GM21619 (cell line): ENCODE measurements around the gene TMEM217.
A peak's percentile ranks its signal among the peaks of the same experiment; 100 is the strongest.

Experiments used
- ATAC-seq: cut with Tn5 transposase; IDR thresholded peaks from one replicate; pipeline ENCODE4 v1.9.1; 2021; ENCODE audit not compliant: unreplicated experiment

The TMEM217 gene

DNA sequence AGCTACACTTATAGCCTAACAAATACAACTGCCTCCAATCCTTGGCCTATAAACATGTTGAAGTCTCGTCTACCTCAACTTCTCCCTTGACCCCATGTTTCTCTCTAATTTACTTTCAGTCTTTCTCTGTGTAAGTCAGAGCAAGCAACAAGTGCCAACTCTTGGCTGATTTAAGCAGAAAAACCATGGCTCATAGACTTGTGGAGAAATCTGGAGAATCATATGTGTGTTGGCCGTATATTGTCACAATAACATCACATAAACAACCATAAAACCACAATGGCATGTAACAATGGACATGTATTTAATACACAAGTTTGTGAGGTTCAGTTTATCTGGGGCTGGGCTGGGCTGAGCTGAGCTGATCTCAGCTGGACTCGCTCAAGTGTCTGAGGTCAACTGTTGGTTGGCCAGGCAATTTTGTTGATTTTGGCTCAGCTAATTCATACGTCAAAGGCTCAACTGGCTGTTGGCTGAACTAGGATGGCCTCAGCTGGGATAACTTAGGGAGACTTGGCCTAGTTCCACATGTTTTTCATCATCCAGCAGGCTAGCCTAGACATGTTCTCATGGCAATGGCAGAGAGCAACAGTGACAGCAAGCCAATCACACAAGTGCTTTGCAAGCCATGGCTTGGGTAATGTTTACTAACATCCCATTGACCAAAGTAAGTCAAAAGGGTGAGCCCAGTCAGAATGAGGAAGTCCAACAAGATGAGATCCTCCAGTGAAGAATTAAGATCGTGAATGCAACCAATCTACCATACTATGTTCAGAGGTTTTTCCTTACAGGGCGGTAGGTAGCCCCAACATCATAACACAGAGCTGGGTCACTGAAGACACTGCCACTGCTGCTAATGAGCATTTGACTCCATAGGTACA lies 13.3 kb downstream of the TMEM217 start:
- ATAC-seq, result no peak

DNA sequence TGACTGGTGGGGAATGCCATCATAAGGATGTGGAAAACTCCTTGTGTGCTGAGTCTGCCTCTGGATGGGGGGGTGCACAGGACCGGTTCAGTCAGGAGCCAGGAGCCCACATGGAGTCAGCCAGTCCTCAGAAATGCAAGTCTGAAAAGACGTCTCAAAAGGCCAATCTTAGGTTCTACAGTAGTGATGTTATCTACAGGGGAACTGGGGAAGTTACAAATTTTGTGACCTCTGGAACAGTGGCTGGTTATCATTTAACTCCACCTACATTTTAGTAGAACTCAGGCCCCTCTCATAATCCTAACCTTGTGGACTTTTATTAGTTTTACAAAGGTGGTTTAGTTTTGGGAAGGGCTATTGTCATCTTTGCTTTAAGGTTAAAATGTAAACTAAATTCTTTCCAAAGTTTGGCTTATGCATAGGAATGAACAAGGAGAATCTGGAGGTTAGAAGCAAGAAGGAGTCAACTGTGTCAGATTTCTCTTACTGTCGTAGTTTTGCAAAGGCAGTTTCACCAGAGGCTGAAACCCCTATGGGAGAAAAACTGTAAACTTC lies 14.1 kb downstream of the TMEM217 start:
- no peak for ATAC-seq

- no peak for ATAC-seq
Measured at GRCh38 chr6:37243131-37243815, 14.7 kb downstream of the TMEM217 start.

GRCh38 chr6:37242429-37243052 lies 15.4 kb downstream of the TMEM217 start:
- ATAC-seq, result no peak

DNA sequence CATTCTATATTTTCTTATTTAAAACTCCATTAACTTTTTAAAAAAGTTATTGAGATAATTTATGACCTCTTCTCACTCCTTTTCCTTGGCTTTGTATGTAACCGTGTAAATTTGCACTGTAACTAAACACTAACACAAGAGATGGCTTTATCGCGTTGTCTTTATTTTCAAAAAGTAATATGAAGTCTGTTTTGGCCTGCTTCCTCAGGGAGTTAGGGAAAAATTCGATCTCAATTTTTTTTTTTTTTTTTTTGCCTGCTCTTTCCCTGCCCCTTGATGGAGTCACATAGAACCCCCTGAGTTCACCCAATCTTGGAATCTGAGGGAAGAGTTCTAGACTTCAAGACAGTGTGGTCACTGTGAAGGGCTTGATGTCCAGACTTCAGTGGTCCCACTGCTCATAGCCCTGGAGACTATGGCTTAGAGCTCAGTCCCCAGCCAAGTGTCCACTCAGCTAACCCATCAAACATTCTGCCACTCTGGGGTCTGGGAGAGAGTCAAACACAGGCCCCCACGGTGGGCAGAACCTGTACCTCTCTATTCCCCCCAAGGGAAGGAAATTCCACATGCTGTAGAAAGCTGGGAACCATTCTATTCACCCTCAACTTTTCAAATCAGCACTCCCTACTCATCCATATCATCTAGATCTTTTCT lies 16.0 kb downstream of the TMEM217 start:
- no peak for ATAC-seq

- no peak for ATAC-seq
Measured at GRCh38 chr6:37241131-37241530, 16.8 kb downstream of the TMEM217 start.

- no peak for ATAC-seq
Measured at GRCh38 chr6:37239950-37240713, 17.8 kb downstream of the TMEM217 start.

DNA sequence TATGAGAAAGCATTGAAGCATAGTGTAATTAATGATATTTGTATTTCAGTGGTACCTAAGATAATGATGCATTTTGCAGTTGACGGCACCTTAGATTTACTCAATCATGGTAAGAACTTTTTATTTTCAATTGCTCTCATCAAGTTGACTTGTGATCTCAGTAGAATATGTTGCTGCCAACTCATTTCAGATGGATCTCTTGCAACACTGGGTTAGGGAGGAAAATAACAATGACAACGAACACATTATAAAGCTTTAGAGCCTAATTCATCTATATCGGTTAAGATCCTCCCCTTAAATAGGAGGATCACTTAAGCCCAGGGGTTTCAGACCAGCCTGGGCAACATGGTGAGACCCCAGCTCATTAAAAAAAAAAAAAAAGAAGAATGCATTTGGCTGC lies 18.4 kb downstream of the TMEM217 start:
- no peak for ATAC-seq

- no peak for ATAC-seq
Measured at GRCh38 chr6:37238381-37238780, 19.6 kb downstream of the TMEM217 start.

DNA sequence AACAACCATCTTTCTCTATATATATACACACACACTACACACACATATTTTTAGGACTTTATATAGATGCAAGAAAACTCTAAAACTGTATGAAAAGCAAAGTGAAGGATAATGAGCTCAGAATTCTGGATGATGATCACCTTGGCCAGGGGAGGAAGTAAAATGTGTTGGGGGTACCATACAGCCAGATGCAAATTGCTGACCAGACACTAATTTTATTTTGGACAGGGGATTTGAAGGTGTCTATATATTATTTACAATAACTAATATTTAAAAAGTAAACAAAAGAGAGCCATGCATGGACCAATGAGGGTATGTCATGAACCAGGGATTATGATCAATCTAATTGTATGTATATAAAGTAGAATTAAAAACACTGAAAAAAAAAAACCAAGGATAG lies 20.2 kb downstream of the TMEM217 start:
- no peak for ATAC-seq

GRCh38 chr6:37236921-37237320 lies 21.0 kb downstream of the TMEM217 start:
- no peak for ATAC-seq

GRCh38 chr6:37233541-37233940 lies 24.4 kb downstream of the TMEM217 start:
- ATAC-seq, result no peak

DNA sequence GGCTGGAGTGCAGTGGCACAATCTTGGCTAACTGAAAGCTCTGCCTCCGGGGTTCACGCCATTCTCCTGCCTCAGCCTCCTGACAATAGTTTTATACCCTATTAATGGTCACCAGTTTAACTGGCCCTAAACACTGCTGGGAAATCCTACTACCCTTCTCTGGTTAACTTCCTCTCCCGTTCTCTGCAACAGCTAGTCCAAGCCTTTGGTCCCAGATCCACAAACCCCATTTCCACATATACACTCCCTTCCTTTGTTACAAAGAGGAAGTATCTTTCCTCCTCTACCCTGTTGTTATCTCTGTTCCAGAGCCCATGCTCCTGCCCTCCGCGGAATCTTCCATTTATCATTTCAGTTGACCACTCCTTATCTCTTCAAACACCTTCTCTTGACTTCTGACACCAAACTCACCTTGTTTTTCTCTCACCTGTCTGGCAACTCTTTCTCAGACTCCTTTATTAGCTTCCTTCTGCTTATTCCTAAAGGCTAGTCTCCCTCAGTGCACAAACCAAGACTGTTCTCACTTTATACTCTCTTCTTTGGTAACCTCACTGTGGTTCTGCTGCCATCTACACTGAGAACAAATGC lies 25.4 kb downstream of the TMEM217 start:
- no peak for ATAC-seq

DNA sequence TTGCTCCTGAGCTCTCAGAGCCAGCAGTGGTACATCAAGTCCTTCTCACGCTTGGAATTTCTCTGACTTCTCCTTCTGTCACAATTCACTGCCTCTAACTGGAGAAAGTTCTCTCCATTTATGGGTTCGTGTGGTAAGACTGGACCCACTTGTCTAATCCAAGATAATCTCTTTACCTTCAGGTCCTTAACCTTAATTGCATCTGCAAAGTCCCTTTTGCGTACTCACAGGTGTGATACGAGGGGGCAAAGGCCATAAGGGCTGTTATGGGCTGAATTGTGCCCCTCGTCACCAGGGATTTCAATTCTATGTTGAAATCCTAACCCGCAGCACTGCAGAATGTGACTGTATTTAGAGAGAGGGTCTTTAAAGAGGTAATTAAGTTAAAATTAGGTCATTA lies 27.8 kb downstream of the TMEM217 start:
- ATAC-seq, result no peak

- no peak for ATAC-seq
Measured at GRCh38 chr6:37225350-37226169, 32.4 kb downstream of the TMEM217 start.

DNA sequence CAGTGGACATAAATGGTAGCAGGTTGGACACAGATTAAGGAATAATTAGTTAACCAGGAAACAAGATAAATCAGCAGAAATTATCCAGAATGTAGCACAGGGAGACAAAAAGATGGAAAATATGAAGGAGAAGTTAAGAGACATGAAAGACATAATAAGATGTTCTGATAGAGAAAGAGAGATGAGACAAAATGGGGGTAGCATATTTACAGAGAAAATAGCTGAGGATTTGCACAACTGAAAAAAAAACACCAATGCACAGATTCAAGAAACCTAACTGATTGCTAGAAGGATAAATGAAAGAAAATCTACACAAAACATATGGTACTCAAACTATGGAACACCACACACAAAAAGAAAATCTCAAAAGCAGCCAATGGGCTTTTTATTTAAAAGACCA lies 35.0 kb downstream of the TMEM217 start:
- no peak for ATAC-seq

GRCh38 chr6:37222125-37222967 lies 35.6 kb downstream of the TMEM217 start:
- ATAC-seq, result peak; percentile 89

GRCh38 chr6:37221585-37222124 lies 36.3 kb downstream of the TMEM217 start:
- ATAC-seq, result peak; percentile 11
